KOPT-K1 (cell line): ENCODE data around the gene RHOT2.

Source experiments
- H3K27ac ChIP-seq: fragments of 200-600 bp; sonication (generic); 2 replicates; pipeline ENCODE4 v1.5.1; 2016; ENCODE audit warnings: antibody characterized with exemption, mild to moderate bottlenecking, low read depth, low read length; ENCODE audit not compliant: poor library complexity, severe bottlenecking
- H3K36me3 ChIP-seq: fragments of 200-600 bp; sonication (generic); 2 replicates; pipeline ENCODE4 v1.5.1; 2017; ENCODE audit warnings: antibody characterized with exemption, mild to moderate bottlenecking, low read length, moderate library complexity; ENCODE audit not compliant: insufficient read depth
- H3K9me3 ChIP-seq: fragments of 200-600 bp; sonication (generic); 2 replicates; pipeline ENCODE4 v1.5.1; 2017; ENCODE audit warnings: antibody characterized with exemption, low read length, mild to moderate bottlenecking; ENCODE audit not compliant: insufficient read depth, poor library complexity, severe bottlenecking

Gene RHOT2

DNA sequence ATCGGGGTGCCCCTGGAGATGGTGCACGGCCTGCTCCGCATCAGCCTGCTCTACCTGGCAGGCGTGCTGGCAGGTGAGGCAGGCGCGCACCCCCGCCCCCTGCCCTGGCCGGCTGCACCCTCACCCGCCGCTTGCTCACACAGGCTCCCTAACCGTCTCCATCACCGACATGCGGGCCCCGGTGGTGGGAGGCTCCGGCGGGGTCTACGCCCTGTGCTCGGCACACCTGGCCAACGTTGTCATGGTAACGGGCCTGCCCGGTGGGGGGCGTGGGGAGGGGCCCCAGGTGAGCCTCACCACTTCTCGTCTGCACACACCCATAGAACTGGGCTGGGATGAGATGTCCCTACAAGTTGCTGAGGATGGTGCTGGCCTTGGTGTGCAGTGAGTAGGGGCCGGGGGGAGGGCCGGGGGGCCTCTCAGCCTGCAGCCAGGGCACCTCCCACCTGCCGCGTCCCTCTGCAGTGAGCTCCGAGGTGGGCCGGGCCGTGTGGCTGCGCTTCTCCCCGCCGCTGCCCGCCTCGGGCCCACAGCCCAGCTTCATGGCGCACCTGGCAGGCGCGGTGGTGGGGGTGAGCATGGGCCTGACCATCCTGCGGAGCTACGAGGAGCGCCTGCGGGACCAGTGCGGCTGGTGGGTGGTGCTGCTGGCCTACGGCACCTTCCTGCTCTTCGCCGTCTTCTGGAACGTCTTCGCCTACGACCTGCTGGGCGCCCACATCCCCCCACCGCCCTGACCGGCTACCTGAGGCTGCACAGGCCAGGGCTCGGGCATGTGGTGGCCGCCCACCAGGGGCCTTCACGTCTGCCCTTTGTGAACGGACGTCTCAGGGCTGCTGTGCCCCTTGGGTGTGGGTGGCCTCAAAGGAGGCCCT lies 9.6 kb downstream of the RHOT2 start:
- H3K9me3 ChIP-seq = no peaks in the 10 kb centered on the region
- no peak overlapping the region for H3K27ac ChIP-seq
- H3K36me3 ChIP-seq = peaks cover 46% of the 10 kb centered on the region

DNA sequence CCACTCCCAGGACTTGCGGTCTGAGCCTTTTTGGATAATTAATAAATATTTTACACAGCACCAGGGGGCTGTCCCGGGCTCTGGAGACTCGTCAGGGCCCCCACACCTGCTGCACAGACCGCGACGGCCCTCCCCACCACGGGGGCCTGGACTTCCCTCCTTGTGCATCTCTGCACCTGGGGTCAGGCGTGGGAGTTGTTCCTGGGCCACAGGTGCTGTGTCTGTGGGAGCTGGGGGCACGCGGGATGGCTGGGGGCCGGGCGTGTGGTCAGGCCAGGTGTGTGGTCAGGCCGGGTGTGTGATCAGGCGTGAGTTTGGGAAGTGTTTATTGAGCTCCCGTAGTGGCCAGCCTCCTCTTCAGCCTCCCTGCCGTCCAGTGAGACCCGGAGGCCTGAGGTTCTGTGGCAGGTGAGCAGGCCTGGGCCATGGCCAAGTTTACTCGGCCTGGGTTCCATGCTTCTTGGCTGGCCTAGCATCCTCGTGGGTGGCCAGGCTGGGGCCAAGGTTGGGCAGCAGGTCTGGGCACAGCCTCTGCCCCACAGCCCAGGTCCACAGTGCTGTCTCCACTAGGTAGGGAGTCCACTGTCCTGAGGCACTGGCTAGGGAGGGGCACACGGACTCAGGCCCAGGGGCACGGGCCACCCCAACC lies 10.4 kb downstream of the RHOT2 start:
- Histone ChIP-seq H3K27ac (no peak overlapping the region), H3K36me3 (peaks cover 46% of the 10 kb centered on the region), H3K9me3 (no peaks in the 10 kb centered on the region)

DNA sequence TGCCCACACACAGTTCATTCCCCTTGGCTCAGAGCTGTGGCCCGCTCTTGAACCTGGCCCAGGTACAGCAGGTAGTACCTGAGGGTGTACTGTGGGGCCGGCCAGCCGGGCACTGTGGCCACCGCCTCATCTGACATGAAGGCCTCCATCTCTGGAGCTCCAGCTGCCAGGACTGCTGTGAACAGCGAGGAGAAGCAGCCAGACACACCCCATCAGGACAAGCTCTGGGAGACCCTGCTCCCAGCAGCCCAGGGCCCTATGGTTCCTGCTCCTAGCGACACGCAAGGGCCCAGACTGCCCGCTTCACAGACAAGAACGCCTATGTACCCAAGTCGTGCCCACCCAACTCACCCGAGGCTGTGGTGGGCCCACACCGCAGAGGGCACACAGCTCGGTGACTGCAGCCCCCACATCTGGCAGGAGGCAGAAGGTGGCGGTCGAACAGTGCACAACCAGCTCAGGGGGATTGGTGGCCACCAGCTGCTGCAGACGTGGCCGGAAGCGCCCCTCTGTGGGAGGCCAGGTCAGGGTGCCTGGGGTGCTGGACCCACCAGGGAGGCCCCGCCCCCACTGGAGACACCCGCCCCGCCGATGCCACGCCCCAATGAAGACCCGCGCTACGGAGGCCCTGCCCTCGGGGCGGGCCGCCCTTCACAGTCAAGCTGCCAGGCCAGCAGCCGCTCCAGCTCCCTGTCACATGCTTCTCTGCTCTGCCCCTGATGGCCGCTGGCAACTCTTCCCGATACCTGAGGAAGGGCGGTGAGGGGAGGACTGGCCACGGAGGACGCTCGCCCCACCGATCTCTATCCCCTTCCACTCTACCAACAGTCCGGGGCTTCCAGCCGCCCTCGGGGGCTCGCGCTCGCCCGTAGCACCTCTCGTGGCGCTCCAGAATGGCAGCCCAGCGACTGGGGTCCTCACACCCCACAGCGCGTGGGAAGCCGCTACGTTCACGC lies 11.2 kb downstream of the RHOT2 start:
- Histone ChIP-seq H3K36me3 (peaks cover 39% of the 10 kb centered on the region), H3K9me3 (no peaks in the 10 kb centered on the region), H3K27ac (no peak overlapping the region)

DNA sequence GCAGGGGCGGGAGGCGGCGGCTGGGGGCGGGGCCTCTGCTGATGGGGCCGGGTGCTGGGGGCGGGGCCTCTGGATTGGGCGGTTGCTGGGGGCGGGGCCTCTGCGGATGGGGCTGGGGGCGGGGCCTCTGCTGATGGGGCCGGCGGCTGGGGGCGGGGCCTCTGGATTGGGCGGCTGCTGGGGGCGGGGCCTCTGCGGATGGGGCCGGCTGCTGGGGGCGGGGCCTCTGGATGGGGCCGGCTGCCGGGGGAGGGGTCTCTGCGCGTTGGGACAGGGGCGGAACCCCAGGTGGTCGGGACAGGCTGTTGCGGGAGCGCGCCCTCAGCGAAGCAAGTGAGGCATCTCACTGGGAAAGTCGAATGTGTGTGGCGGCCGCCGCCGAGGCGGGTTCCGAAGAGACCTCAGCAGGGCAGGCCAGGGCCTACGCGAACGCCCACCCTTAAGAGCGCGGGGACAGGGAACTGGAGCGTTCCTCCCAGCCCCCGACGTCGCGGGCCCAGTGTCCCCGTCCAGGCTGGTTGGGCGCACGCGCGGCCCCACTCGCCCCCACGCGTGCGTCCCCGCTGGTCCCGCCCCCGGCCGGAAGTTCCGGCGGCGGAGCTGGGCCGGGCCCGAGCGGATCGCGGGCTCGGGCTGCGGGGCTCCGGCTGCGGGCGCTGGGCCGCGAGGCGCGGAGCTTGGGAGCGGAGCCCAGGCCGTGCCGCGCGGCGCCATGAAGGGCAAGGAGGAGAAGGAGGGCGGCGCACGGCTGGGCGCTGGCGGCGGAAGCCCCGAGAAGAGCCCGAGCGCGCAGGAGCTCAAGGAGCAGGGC lies 12.1 kb downstream of the RHOT2 start, which contains the start of gene STUB1:
TSS of gene STUB1 (plus strand) at position 597 of the 811 bp plus-strand sequence. CDS start at position 713, 116 bp downstream.
- H3K36me3 ChIP-seq = peaks cover 30% of the 10 kb centered on the region
- H3K27ac ChIP-seq = peak within 1 kb of the TSS; percentile 72
- no peaks in the 10 kb centered on the region for H3K9me3 ChIP-seq

DNA sequence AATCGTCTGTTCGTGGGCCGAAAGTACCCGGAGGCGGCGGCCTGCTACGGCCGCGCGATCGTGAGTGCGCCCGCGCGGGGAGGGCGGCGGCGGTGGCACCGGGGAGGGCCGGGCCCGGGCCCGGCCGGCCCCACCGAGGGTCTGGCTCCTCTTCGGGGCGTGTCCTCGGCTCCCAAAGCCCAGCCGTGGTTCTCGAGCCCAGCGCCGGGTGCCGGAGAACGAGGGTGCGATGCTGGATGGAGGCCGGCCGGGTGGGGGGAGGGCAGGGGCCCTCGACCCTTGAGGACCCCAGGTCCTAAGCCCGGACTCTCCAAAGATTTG lies 12.7 kb downstream of the RHOT2 start:
- Histone ChIP-seq H3K27ac (peak overlapping the region; percentile 72), H3K9me3 (no peaks in the 10 kb centered on the region), H3K36me3 (peaks cover 35% of the 10 kb centered on the region)

DNA sequence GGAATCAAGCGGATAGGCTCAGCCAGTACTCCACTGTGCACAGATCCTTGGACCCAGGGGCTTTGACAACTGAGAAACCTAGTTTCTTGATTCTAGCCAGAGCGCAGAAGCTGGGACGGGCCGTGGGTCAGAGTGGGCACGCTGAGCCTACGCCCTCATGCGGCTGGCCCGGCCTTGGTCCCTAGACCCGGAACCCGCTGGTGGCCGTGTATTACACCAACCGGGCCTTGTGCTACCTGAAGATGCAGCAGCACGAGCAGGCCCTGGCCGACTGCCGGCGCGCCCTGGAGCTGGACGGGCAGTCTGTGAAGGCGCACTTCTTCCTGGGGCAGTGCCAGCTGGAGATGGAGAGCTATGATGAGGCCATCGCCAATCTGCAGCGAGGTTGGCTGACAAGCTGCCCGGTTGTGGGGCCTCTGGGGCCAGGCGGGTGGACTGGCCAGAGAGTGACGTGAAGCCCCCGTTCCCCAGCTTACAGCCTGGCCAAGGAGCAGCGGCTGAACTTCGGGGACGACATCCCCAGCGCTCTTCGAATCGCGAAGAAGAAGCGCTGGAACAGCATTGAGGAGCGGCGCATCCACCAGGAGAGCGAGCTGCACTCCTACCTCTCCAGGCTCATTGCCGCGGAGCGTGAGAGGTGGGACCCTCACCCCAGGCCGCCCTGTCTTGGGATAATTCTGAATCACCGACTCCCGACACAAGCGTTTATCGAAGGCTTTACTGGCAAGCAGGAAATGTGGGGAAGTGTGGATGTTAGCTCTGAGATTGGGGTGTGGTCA lies 13.2 kb downstream of the RHOT2 start:
- peaks cover 41% of the 10 kb centered on the region for H3K36me3 ChIP-seq
- peak overlapping the region; percentile 72 for H3K27ac ChIP-seq
- H3K9me3 ChIP-seq = no peaks in the 10 kb centered on the region

DNA sequence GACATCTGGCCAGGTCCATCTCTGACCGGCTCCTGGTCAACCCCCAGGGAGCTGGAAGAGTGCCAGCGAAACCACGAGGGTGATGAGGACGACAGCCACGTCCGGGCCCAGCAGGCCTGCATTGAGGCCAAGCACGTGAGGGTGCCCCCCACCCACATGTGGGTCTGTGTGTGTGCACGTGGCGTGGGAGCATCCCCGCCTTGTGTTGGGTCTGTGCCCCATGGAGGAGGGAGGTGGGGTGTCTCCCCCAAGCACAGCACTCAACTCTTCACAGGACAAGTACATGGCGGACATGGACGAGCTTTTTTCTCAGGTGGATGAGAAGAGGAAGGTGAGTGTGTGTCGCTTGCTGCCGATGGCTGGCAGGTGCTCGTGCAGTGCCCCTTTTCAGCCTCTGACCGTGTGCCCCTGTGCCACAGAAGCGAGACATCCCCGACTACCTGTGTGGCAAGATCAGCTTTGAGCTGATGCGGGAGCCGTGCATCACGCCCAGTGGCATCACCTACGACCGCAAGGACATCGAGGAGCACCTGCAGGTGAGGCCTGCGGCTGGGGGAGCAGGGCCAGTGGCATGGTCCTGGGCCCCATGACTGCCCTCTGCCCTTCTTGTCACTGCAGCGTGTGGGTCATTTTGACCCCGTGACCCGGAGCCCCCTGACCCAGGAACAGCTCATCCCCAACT lies 14.0 kb downstream of the RHOT2 start:
- Histone ChIP-seq H3K36me3 (peaks cover 45% of the 10 kb centered on the region), H3K9me3 (no peaks in the 10 kb centered on the region), H3K27ac (no peak overlapping the region)

DNA sequence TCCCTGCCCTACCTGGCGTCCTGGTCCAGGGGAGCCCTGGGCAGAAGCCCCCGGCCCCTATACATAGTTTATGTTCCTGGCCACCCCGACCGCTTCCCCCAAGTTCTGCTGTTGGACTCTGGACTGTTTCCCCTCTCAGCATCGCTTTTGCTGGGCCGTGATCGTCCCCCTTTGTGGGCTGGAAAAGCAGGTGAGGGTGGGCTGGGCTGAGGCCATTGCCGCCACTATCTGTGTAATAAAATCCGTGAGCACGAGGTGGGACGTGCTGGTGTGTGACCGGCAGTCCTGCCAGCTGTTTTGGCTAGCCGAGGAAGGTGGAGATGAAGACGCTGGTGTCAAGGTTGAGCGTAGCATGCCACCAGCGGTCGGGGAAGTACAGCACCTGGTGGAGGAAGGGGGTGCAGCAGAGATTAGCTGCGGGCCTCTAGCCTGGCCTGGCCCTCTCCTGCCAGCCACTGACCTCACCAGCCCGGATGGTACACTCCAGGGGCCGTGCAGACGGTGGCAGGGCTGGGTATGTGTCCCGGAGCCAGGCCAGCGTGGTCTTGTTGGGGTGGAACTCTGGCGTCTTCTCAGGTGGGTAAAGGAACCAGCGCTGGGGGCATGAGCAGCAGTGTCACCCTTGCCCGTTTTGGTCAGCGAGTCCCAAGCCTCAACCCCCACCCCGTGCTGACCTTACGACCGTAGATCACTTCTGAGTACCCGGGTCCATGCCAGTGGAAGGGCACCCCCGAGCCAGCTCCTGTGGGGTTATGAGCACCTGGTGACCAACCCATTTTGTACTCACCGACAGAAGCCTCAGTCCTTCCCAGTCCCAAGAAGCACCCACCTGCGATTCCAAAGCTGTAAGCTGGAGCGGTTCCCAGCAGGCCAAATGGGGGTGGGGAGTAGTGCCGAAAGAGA lies 14.8 kb downstream of the RHOT2 start:
- Histone ChIP-seq H3K9me3 (no peaks in the 10 kb centered on the region), H3K27ac (no peak overlapping the region), H3K36me3 (peaks cover 48% of the 10 kb centered on the region)

DNA sequence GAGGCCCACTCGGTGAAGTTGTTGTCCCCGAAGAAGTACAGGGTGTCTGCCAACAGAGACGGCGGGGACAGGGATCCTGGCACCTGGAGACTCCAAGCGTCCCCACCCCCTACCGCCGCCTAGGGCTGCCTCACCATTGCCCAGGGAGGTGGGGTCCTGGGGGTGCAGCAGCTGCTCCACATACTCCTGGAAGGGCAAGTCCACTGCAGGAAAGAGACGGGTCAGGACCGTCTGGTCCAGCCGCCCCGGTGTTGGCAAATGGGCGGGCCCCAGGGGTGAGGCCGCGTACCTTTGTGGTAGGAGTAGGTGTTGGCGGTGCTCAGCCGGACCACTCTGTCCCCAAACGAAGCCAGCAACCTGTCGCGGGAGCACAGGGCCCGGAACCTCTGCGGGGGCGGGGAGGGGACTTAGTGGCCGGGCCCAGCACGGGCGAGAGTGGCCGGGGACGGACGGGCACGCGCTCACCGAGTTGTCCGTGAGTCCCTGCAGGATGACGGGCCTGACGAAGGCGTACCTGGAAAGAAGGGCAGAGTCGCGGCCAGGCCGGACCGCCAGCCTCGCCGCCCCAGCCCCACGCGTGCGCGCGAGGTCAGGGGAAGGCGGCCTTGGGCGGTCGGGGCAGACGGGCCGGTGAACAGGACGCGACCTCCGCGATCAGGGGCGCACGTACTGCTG lies 15.6 kb downstream of the RHOT2 start:
- Histone ChIP-seq H3K36me3 (peaks cover 48% of the 10 kb centered on the region), H3K27ac (peak overlapping the region; percentile 71), H3K9me3 (no peaks in the 10 kb centered on the region)

DNA sequence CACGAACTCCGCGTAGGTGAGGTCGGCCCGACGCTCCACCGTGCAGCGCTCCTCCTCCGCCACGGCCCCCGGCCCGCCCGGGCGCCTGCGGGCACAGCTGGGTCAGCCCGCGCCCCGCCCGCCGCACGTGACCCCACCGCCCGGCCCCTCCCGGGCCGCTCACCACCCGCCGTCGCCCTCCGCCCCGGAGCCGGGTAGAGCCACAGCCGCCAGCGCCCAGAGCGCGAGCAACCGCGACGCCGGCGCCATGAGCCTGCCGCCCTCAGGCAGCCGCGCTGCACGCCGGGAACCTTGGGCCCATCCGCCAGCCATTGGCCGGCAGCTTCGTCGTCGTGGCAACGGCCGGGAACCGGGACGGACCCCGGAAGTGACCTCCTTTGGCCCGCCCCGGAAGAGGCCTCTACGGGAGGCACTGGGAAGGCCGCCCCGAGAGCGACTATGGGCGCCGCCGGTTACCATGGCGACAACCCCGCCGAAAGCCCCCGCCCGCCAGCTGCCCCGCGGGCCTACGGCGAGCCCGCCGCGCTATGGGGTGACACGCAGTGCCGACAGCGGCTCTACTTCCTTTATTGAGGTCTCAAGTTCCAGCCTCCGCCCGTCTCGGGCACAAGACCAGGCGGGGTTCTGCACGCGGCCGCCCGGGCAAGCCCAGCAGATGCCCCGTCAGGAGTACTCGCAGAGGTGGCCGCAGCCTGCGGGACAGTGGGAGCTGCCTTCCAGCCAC lies 16.3 kb downstream of the RHOT2 start, which contains the start of gene JMJD8:
TSS of gene JMJD8 (minus strand) at position 264 of the 724 bp plus-strand sequence. CDS start at position 249, 15 bp downstream.
- Histone ChIP-seq H3K36me3 (peaks cover 48% of the 10 kb centered on the region), H3K9me3 (no peaks in the 10 kb centered on the region), H3K27ac (peak within 1 kb of the TSS; percentile 71)

DNA sequence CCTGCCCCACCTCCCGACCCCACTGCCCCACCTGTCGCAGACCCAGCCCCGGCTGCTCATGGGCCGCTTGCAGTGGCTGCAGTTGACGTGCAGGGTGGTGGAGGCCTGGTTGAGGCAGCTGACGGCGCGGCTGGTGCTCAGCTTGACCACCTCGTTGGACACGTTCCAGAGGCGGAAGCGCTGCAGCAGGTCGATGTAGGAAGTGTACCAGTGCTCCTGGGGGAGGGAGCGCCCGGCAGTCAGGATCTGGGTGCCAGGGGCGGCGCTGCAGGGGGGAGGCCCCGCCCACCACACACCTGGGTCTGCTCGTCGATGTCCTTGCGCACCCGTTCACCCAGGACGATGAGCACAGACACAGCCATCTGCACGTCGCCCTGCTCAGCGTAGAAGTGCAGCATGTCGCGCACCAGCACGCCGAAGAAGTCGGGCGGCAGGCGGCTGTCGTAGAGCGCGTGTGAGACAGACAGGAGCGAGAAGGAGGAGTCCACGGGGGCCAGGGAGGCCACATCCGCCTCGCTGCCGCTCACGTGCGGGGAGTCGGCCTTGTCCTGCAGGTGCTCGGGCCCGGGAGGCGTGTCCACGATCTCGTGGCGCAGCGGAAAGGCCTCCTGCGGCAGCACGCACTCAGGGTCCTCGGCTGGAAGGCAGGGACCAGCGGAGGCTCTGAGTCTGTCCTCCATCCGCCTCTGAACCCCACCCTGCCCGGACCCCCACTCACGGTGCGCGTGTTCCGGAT lies 17.2 kb downstream of the RHOT2 start:
- no peaks in the 10 kb centered on the region for H3K9me3 ChIP-seq
- peaks cover 48% of the 10 kb centered on the region for H3K36me3 ChIP-seq
- H3K27ac ChIP-seq = no peak overlapping the region
